GM19023 (cell line): ENCODE measurements around the gene GARS1.

Source experiments
- ATAC-seq: cut with Tn5 transposase; IDR thresholded peaks from one replicate; pipeline ENCODE4 v1.9.1; 2021; ENCODE audit warnings: mild to moderate bottlenecking, moderate library complexity; ENCODE audit not compliant: unreplicated experiment

The GARS1 gene

GRCh38 chr7:30678805-30679204 is 84.1 kb downstream of the GARS1 start:
- ATAC-seq: no peak

GRCh38 chr7:30679664-30680063 is 85.0 kb downstream of the GARS1 start:
- no peak for ATAC-seq

- no peak for ATAC-seq
Measured at GRCh38 chr7:30681331-30681797, 86.7 kb downstream of the GARS1 start.

GRCh38 chr7:30681815-30682211 is 87.1 kb downstream of the GARS1 start:
- no peak for ATAC-seq

GRCh38 chr7:30682212-30683083 is 87.8 kb downstream of the GARS1 start, which contains the start of gene CRHR2:
TSS of gene CRHR2 (minus strand) at chr7:30682456. CDS start at chr7:30682280, 176 bp downstream.
- no peak for ATAC-seq

GRCh38 chr7:30683306-30683705 is 88.6 kb downstream of the GARS1 start:
- no peak for ATAC-seq
